ENCODE measurements around the gene DPP9.
"Not testable (repeated sequence)": the region's sequence is repeated elsewhere in the genome, so short reads cannot be mapped to it uniquely, and the experiment has no call there.

DPP9 gene

GRCh38 chr19:4684312-4685095 is 39.1 kb downstream of the DPP9 start:
- no peak for DNase-seq

- no peak for DNase-seq
Observed at GRCh38 chr19:4682417-4683200, 41.0 kb downstream of the DPP9 start.

- not testable (repeated sequence) for DNase-seq
Observed at GRCh38 chr19:4680021-4680420, 43.6 kb downstream of the DPP9 start.

- DNase-seq: no peak
Observed at GRCh38 chr19:4678881-4679790, 44.5 kb downstream of the DPP9 start.

- DNase-seq: no peak
Observed at GRCh38 chr19:4676955-4677731, 46.5 kb downstream of the DPP9 start.

- no peak for DNase-seq
Observed at GRCh38 chr19:4675346-4675745, 48.3 kb downstream of the DPP9 start.

DNA sequence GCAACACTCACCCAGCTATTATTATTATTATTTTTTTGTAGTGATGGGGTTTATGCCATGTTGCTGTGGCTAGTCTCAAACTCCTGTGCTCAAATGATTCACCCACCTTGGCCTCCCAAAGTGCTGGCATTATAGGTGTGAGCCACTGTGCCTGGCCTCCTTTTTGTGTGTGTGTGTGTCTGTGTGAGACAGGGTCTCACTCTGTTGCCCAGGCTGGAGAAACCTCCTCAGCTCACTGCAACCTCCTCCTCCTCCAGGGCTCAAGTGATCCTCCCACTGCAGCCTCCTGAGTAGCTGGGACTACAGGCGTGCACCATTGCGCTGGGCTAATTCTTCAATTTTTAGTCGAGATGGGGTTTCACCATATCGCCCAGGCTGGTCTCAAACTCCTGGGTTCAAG is 49.9 kb downstream of the DPP9 start:
- DNase-seq: no peak

DNA sequence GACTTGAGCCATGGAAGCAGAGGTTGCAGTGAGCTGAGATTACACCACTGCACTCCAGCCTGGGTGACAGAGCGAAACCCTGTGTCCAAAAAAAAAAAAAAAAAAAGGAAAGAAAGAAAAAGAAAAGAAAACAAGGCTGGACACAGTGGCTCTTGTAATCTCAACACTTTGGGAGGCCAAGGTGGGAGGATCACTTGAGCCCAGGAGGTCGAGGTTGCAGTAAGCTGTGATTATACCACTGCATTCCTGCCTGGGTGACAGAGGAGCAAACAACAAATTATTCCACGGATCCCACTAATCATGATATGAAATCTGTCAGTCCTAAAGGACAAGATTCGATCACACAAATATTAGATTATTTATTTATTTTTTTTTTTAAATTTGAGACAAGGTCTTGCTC is 50.4 kb downstream of the DPP9 start:
- DNase-seq: no peak

DNA sequence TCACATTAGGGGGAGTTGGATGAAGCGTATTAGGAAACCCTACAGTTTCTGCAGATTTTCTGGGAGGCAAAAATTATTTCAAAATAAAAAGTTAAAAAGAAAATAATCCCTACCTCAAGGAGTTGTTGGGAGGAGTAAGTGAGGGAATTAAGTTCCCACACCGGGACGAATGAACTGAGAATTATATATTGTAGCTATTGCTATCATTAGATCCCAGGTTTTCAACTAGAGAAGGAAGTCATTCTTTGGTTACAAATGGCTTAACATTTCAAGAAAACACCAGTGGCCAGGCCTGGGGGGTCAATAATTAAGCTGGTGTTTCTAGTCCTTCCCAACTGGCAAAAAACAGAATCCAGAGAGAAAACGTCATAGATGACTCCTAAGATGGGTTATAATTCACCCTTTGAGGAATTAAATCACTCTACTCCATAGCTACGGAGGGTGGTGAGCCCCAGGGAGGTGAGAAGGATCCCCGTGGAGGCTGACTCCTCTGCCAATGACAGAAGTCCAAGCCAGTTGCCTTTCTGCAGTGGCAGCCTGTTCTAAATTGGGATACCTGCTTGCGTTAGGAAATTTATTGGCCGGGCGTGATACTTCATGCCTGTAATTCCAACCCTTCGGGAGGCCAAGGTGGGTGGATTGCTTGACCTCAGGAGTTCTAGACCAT is 52.3 kb downstream of the DPP9 start:
- no peak for DNase-seq

DNA sequence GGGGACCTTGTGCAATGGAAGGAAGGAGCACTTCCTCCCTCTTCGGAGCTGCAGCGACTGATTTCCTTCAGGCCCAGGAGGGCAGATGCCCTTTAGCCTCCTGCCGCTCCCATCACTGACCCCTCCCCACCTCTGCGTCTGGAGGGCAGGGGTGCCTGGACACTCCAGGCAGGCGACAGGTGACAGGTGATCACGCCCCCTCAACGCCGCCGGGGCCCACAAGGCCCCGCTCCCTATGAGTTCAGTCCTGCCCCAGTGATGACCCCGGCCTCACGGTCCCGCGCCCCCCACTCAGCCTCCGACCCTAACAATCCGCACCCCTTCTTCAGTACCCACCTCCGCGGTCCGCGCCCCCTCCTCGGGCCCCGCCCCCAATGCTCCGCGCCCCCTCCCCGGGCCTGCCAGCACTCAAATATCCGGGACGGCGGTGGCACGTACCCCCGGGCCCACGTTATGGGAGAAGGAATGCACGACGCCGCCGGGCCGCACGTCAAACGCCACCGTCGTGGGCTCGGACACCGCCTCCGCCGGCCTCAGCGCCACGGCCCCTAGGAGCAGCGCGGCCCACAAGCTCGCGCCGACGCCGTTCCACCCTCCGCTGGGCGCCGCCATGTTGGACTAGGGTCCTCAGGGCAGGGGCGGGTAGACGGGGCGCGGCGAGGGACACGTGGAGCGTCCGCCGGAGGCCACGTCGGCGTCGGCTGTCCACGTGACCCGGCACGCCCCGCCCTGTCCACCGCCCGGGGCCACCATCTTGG is 53.7 kb downstream of the DPP9 start, which contains the start of gene MYDGF:
TSS of gene MYDGF (minus strand) at position 620 of the 758 bp plus-strand sequence. CDS start at position 612, 8 bp downstream.
- peak; percentile 62 for DNase-seq

GRCh38 chr19:4664642-4665041 is 59.0 kb downstream of the DPP9 start:
- no peak for DNase-seq

DNA sequence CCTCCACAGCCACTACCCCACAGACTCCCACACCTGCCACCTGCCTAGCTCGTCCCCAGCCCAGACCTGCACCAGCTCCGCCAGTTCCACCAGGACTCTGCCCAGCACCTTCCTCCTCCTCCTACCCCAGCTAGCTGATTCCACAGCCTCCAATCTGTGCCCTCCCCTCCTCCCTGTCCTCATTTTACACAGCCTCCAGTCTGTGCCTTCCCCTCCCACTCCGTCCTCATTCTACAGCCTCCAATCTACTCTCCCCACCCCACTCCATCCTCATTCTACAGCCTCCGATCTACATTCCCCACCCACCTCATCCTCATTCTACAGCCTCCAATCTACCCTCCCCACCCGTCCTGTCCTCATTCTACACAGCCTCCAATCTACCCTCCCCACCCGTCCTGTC is 60.8 kb downstream of the DPP9 start:
- no peak for DNase-seq

- no peak for DNase-seq
Observed at GRCh38 chr19:4662020-4662695, 61.5 kb downstream of the DPP9 start.

DNA sequence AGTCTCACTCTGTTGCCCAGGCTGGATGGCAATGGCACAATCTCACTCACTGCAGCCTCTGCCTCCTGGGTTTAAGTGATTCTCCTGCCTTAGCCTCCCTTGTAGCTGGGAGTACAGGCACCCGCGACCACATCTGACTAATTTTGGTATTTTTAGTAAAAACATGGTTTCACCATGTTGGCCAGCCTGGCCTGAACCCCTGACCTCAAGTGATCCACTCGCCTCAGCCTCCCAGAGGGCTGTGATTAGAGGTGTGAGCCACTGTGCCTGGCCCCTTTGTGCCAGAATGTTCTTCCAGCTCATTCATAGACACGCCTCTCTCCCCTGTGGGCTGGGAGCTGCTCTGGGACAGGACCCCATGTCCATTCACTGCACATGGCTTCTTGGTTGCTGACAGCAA is 62.6 kb downstream of the DPP9 start:
- DNase-seq: no peak

DNA sequence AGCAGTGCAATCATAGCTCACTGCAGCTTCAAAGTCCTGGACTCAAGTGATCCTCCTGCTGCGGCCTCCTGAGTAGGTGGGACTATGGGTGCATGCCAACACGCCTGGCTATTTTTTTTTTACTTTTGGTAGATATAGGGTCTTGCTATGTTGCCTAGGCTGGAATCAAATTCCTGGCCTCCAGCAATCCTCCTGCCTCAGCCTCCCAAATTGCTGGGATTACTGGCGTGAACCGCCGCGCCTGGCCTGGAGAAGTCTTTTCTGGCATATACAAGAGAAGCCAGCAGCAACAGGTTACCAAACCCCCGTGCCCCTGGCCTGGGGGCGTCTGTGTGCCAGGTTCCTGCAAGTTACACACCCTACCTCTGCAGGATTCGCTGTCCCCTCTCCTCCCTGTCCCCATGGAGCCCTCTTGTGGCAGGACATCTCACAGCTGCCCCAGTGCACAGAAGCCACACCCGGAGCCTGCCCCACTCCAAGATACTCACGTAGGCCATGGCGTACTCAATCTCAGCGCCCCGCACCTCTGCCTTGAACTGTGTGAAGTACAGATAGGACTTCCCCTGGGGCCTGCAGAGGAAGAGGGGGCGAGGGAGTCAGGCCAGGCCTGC is 63.4 kb downstream of the DPP9 start:
- no peak for DNase-seq

DNA sequence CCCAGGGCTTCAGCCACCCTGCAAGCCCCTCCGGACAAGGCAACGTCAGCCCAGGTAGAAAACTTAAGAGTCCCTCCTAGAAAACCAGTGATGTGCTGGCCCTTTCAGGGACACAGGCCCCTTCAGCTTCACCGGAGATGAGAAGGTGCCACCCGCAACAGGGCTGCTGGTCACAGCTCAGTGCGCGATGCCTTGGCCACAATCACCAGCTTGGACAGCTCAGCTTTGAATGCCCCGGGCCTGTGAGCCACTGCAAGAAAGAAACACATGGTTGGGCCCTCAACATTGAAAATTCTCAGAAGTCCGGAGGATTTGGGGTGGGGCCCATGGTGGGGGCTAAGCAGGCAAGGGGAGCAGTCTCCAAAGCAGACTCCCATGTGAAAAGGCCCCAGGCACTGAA is 65.8 kb downstream of the DPP9 start:
- DNase-seq: no peak

- DNase-seq: no peak
Observed at GRCh38 chr19:4657262-4657661, 66.4 kb downstream of the DPP9 start.

DNA sequence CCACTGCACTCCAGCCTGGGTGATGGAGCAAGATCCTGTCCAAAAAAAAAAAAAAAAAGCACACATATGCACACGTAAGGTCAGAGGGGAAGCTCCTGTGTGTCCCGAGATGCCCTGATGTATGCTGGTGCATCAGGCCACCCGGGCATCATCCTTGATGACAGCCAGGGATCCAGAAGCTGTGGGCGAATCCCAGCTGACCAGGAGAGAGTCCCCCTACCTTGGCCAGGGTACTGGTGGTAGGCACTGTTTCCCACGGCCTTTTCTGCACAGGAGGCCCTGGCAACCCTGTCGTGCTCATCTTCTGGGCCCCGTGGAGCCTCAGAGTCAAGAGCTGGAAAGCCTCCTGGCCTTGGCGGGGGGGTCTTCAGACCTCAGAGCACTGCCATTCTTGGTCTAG is 67.5 kb downstream of the DPP9 start:
- no peak for DNase-seq

DNA sequence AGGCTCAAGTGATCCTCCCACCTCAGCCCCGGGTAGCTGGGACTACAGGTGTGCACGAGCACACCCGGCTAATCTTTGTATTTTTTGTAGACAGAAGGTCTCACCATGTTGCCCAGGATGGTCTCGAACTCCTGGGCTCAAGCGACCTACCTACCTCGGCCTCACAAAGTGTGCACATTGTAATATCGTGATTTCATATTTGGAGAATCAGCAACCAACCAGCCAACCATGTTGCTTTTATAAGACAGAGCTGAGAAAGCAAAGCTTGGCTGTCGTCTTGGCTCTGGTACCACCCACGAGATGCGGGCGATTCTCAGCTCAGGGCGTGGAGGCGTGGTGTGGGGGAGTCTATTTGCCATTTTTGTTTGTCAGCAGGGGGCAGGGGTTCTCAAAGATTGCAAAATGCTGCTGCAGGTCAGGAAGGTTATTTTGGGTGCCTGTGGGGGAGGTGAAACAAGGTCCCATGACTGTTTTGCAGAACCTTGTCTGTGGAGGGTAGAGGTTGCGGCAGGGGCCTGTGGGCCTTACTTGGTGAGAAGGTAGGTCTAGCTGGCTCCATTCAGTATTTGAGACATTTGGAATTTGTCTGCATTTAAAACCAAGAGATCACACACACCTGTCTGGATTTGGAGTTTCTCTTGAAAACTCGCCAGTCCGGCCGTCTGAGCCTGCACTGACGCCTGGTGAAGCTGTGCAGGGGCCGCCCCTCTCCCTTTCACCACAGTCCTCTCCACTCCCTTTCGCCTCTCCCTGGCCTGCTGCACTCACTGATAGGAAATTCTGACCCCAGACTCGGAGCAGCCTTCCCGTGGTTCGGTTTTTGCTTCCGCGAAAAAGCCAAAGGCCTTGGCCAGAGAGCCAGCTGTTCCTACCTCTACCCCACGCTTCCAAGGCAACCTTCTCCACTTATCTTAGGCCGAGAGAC is 68.9 kb downstream of the DPP9 start:
- no peak for DNase-seq

Data from DMS153 (cell line).